Kidney glomerular epithelial cell (primary cell): ENCODE measurements around the gene GET4.
"Not testable (repeated sequence)": the region's sequence is repeated elsewhere in the genome, so short reads cannot be mapped to it uniquely, and the experiment has no call there.

ENCODE experiments used
- DNase-seq: peaks from one replicate; lab custom pipeline; 2025; lab: John Stamatoyannopoulos, UW

The GET4 gene

DNA sequence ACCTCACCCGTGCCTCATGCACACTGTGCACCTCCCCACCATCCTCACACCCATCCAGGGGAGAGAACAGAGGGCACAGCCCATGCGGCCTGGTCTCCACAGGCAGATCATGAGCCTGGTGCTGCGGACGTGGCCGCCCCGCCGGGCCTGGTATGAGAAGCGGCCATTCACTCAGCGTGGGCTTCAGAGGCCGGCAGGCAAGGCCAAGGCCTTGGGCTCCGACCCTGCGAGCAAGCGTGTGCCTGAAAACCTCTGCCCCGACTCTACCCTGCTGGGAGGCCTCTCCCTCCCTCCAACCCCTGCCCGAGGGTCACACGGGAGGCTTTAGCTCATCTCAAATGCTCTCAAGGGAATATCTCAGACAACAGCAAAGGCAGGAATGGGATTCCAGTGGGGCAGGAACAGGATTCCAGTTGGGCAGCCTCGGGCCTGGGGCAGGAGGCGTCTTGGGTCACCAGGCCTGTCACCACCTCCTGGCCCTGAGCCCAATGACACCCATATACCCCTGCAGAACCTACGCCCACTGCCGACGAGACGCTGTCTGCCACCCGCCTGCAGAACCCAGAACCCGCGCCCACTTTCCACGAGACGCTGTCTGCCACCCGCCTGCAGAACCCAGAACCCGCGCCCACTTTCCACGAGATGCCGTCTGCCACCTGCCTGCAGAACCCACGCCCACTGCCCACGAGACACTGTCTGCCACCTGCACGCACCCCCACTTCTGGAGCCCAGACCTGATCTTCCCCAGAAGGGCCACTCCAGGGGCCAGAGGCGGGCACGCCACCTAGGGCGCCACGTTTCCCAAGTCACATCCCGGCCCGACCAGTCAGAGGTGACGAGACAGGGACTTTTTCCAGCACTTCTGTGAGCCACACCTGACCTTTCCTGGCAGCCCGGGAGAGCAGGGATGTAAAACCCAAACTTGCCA, 39.2 kb downstream of the GET4 start:
- DNase-seq: no peak

DNA sequence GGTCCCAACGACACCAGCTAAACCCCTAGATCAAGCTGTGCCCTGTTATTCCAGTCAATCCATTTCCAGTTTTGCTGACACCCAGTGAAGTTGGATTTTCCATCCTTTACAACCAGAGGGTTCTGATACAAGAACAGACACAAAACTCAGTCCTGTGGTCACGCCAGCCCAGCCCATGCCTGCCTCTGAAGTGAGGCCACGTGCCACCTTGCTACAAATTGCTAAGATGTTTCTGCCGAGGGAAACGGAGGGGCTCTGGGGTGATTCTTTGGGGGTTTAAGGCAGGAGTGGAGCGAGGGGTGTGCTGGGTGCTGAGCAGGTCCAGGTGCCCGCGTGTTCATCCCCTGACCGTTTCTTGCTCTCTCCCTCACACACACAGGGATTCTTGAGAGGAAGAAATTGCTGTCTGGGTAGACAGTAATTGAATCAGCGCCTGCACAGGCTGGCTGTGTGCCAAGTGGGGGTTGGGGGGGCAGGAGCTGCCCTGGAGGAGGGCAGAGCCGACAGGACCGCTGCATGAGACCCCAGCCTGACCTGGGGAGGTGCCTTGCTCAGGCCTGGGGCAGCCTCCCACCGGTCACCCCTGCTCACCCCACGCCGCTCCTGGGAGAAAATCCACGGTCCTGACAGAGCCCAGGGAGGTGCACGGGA, 40.1 kb downstream of the GET4 start:
- DNase-seq: peak; percentile 17

DNA sequence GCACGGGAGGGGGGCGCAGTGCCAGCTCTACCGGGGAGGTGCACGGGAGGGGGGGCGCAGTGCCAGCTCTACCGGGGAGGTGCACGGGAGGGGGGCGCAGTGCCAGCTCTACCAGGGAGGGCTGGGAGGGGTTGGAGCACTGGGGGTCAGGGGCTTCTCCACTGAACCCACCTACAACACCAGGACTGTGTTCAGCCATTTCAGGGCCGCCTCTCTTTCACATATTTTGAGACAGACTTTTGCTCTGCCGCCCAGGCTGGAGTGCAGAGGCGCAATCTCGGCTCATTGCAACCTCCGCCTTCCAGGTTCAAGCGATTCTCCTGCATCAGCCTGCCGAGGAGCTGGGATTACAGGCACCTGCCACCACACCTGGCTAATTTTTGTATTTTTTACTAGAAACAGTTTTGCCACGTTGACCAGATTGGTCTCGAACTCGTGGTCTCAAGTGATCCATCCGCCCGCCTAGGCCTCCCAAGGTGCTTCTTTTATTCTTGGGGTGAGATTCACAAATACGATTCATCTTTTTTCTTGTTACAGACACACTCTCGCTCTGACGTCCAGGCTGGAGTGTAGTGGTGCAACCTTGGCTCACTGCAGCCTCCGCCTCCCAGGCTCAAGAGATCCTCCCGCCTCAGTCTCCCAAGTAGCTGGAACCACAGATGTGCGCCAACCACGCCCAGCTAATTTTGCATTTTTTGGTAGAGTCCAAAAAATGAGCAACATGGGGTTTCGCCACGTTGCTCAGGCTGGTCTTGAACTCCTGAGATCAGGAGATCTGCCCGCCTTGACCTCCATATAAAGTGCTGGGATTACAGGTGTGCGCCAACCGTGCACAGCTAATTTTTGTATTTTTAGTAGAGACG, 41.1 kb downstream of the GET4 start:
- DNase-seq: no peak

DNA sequence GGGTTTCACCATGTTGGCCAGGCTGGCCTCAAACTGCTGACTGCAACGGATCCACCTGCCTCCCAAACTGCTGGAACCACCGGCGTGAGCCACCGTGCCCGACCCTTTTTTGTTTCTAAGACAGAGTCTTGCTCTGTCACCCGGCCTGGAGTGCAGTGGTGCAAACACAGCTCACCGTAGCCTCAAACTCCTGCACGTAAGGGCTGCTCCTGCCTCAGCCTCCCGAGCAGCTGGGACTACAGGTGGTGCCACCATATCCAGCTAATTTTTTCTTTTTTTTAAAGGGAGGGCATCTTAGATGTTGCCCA, 41.7 kb downstream of the GET4 start:
- no peak for DNase-seq

- no peak for DNase-seq
Observed at GRCh38 chr7:918441-919113, 42.2 kb downstream of the GET4 start.

DNA sequence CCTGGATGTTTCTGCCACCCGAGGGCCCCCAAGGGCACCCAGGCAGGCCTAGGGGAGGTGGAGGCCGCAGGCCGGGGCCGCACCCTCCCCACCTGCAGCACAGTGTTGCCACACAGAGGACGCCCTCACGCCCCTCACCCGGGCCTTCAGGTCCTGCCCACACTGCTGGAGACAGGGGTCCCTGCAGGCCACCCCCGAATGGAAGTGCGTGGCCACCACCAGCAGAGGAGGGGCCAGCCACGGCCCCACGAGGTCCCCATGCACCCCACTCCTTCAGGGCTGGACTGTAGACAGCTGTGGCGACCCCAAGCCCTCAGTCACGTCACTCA, 42.7 kb downstream of the GET4 start:
- DNase-seq: no peak

DNA sequence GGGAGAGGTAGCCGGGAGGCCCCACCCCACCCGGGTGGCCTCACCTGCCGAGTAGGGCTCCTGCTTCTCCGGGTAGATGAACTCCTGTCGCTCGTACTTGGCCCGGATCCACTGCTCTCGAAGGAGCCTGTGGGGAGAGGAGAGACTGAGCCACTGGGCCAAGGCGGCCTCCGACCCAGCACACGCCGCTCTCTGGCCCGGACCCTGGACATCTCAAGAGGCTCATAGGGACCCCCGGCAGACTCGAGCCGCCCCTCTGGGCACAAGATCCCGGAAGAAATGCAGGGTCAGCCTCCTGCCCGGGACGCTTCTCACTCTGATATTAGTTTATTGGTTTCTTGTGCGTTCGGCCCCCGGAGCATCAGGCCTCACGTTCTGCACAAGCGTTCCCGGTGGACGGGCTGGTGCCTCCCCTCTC, 43.6 kb downstream of the GET4 start:
- no peak for DNase-seq

DNA sequence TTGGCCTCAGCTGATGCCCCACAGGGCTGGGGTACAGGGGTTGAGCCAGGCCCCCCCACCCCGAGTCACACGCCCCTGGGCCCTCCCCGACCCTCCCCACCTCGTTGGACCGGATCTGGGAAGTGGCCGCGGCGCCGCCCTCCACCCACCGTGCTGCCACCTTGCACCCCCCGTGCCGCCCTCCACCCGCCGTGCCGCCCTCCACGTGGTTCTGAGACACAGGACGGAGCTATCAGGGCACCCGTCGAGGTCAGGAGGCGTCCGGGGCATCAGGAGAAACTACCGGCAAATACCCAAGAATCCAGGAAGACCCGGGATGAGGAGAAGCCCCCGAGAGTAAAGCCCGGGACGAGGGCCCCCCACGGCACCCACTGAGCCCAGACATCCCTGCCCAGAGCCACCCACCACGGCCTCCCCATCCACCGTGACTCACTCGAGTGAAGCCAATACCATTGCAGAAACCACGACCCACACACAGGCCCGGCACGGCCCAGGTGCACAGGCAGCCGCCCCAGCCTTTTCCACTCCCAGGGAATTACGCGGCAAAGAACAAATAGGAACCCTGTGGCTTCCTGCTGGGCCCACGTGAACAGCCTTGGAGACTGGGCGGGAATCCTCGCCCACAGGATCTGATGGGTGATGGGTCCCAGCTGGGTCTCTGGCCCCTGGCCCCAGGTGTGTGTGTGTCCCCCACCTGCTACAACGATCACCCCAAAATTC, 44.2 kb downstream of the GET4 start:
- no peak for DNase-seq

GRCh38 chr7:921071-921461, 44.7 kb downstream of the GET4 start:
- DNase-seq: no peak

GRCh38 chr7:921581-922333, 45.4 kb downstream of the GET4 start:
- DNase-seq: no peak

DNA sequence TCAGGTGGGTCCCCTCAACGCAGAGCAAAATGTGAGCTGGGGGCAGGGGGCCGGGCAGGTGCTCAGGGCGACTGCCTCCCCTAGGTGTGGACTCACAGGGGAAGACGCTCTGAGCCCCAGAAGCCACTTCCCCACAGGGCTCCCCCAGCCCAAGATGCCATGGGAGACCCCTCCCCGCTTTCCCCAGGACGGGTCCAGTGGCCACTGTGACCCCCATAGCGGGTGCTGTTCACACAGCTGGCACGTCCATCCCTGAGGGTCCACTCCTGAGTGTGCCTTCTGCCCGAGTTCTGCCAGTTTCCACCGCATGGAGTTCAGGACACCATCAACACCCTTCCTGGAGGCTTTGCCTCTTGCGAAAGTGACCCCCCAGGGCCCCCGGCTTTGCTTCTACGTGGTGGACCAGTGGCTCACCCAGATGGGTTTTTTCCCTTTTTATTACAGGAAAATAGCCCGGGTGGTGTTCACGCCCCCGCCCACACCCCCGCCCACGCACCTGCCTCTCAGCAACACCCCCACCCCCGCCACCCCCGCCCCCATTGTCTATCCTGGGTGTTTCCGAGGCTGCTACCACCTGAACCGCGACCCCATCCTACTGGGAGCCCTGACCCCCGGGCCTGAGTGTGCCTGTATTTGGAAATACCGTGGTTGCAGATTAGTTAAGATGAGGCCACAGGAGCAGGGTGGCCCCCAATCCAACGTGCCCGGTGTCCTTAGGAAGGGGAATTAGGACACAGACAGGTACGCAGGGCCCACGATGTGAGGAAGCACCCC, 46.2 kb downstream of the GET4 start:
- no peak for DNase-seq

DNA sequence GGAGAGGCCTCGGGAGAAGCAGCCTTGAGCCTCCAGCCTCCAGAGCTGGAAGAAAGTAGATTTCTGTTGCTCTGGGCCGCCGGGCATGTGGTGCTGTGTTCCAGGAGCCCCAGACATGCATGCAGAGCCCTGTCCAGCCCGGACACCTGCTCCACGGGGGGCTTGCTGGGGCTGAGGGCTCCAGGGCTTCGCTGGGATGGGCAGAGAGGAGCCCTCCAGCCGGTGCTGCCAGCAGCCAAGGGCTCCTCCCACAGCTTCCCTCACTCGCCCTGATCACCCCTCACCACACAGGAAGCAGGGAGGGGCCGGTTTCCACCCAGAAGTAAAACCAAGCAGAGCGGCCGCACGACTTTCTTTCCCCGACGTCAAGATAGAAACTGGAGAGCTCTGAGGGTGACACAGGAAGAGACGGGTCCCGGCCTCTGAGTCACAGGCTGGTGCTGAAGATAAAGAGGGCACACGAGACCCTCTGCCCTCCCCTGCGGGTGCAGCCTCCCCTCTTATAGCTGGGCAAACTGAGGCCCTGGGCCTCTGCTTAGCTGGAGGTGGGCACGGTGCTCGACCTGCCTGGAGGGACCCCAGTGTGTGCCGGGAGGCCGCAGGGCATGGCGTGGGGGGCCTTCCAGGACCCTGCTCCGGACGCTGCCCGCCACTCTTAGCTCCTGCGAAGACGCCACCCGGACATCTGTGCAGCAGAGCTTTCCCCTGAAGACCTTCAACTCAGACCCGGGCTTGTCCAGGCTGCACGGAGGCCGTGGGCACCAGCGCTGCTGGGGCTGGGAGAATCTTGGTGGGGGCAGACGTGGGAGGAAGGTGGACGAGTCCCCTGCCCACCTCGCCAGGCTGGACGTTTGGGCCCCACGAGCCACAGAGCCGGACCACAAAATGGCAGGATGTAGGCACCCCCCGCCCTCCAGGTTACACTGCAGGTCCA, 47.0 kb downstream of the GET4 start:
- peak; percentile 39 for DNase-seq

DNA sequence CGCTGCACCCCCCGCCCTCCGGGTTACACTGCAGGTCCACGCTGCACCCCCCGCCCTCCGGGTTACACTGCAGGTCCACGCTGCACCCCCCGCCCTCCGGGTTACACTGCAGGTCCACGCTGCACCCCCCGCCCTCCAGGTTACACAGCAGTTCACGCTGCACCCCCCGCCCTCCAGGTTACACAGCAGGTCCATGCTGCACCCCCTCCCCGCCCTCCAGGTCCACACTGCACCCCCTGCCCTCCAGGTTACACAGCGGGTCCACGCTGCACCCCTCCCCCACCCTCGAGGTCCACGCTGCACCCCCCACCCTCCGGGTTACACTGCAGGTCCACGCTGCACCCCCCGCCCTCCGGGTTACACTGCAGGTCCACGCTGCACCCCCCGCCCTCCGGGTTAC, 47.7 kb downstream of the GET4 start:
- not testable (repeated sequence) for DNase-seq

DNA sequence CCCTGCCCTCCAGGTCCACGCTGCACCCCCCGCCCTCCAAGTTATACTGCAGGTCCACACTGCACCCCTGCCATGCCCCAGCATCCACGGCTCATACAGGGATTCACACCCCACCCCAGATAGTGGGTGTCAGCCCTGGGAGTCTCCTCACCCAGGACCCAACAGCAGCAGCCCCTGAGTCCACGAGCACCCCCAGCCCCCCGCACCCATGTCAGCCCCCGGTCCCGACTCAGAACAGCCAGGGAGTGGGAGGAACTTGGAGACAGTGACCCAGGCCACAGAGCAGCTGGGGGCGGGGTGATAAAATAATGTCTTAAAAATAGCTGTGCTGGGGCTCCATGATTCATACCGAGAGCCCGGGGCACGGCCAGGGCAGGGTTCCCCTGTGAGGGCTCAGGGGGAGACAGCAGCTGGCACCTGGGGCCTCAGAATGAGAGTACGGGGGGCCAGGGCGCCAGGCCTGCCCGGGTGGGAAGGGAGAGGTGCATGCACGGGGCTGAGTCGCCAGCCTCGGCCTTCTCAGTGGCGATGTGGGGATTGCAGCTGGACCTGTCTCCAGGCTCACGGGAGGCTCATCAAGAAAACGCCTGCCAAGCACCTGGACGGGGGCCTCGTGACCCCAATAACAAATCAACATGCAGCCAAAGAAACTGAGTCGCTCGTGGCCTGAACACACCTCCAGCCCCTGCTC, 48.3 kb downstream of the GET4 start:
- no peak for DNase-seq

DNA sequence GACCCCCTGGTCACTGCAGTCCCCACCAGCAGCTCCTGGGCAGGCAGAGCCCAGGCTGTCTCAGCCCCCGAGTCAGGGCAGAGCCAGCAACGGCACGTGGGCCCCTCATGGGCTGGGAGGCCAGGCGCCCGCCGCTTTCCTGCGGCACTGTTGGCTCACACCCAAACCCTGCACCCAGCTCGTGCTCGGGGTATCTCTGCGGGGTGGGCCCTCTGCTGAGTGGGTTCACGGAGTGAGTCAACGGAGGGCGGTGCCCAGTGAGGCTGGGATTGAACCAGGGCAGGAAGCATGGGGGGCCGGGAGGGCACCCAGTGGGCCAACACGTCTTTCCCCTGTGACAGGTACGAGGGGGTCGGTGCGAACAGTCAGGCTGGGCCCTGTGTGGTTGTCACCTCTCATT, 49.2 kb downstream of the GET4 start:
- DNase-seq: no peak

- DNase-seq: no peak
Observed at GRCh38 chr7:926061-927030, 50.0 kb downstream of the GET4 start.

- no peak for DNase-seq
Observed at GRCh38 chr7:927031-927671, 50.8 kb downstream of the GET4 start.
